ENCODE data around the gene NDUFC2. TPM values are rescaled to one million over a fixed set of nuclear protein-coding genes. Genes with fewer than 3 reads are reported as not detected.

Gene NDUFC2
- 216 and 218 TPM in 2 replicates for total RNA-seq (2021; fragmentation: NEBNext Ultra II Directional; extraction: Animal tissue kit (Norgen Biotek cat#: 25700))
- 356 and 477 TPM in 2 replicates for polyA plus RNA-seq (2011; rRNA removed)
- polyA plus RNA-seq (2011; cell fraction: cytosol; rRNA removed), result 212 TPM
- 149 TPM for polyA plus RNA-seq (2011; cell fraction: nucleus; rRNA removed)
- polyA plus RNA-seq (2012, experiment 1 of 2), result 170 to 347 TPM (median 216 TPM) in 4 replicates
- 178 TPM for polyA plus RNA-seq (2012, experiment 2 of 2)
- 337 TPM for polyA plus RNA-seq (2013, experiment 1 of 2)
- polyA plus RNA-seq (2013, experiment 2 of 2), result 332 TPM
- 17.2 and 27.2 TPM in 2 replicates for polyA minus RNA-seq (2011; rRNA and poly(A)+ RNA removed)
- 64.3 TPM for polyA minus RNA-seq (2011; cell fraction: cytosol; rRNA and poly(A)+ RNA removed)
- polyA minus RNA-seq (2011; cell fraction: nucleus; rRNA and poly(A)+ RNA removed), result 68.1 TPM
- long read RNA-seq, experiment 1, transcript NDUFC2-201 (3 exons, 2,518 nt), result major isoform, 210 of 217 reads
- long read RNA-seq, experiment 1, partial matches to known transcripts, result 2 of 217 reads
- long read RNA-seq, experiment 1, other reads (novel, unspliced or antisense), result 3 of 217 reads
- long read RNA-seq, experiment 2, transcript NDUFC2-201 (3 exons, 2,518 nt), result major isoform, 26 of 26 reads
- long read RNA-seq, experiment 2, partial matches to known transcripts, result 0 of 26 reads
- long read RNA-seq, experiment 2, other reads (novel, unspliced or antisense), result 0 of 26 reads

- Histone ChIP-seq H3K4ac (replicated peaks; ENCODE audit: insufficient read length, low read depth, low read length) (peak within 1 kb of the TSS; percentile 8), H2BK12ac (ENCODE audit: low read depth, low read length) (no peak within 1 kb of the TSS), H3K9ac (replicated peaks in 1 of 4; ENCODE audit: extremely low read depth in 1 of 4, low read depth in 3 of 4, low read length in 3 of 4) (peak within 1 kb of the TSS; percentile 70 to 91 (median 86)), H3K56ac (replicated peaks; ENCODE audit: insufficient read length, low read depth, low read length) (peak within 1 kb of the TSS; percentile 87), H3K79me2 (ENCODE audit: control insufficient read depth in 1 of 2, insufficient read depth in 2 of 2, low read length in 2 of 2) (peaks cover 20 to 47% of the 10 kb centered on the region in 2 experiments), H2BK20ac (ENCODE audit: low read length) (no peak within 1 kb of the TSS), H3K9me3 (ENCODE audit: insufficient read depth in 2 of 2, low read depth in 1 of 2, low read length in 1 of 2) (no peaks in the 10 kb centered on the region), H2BK120ac (replicated peaks; ENCODE audit: low read depth, low read length) (peak within 1 kb of the TSS; percentile 61), H2BK15ac (ENCODE audit: low read length) (0 out of 2 replicates have a peak within 1 kb of the TSS, but pooled peaks have one; percentile 16), H3K36me3 (ENCODE audit: control insufficient read depth in 2 of 4, insufficient read depth in 4 of 4, low read length in 3 of 4) (peaks cover 0 to 2% (median 0%) of the 10 kb centered on the region in 4 experiments; a peak in 3 of 8 replicates), H4K5ac (ENCODE audit: insufficient read length, low read depth, low read length) (peak within 1 kb of the TSS; percentile 54), H4K91ac (replicated peaks; ENCODE audit: insufficient read length, low read length) (peak within 1 kb of the TSS; percentile 47), H3K79me1 (ENCODE audit: low read depth, low read length) (peaks cover 23% of the 10 kb centered on the region), H3K14ac (ENCODE audit: insufficient read length) (no peak within 1 kb of the TSS), H2BK5ac (ENCODE audit: low read depth, low read length) (peak within 1 kb of the TSS; percentile 11), H3K4me2 (ENCODE audit: insufficient read depth in 1 of 2, low read depth in 2 of 2, low read length in 2 of 2) (peak within 1 kb of the TSS; percentile 70 to 99), H3K23me2 (ENCODE audit: low read depth, low read length) (peaks cover 5% of the 10 kb centered on the region; the same call in 1 of the 2 replicates), H3K4me1 (replicated peaks in 1 of 4; ENCODE audit: control insufficient read depth in 3 of 4, insufficient read depth in 4 of 4, low read length in 3 of 4) (peaks cover 0 to 9% (median 3%) of the 10 kb centered on the region in 4 experiments; a peak in 2 of 7 replicates), H2AFZ (ENCODE audit: low read length) (peak within 1 kb of the TSS; percentile 75), H4K20me1 (replicated peaks in 1 of 2; ENCODE audit: control insufficient read depth in 1 of 2, insufficient read depth in 2 of 2, low read length in 2 of 2) (peaks cover 3 to 11% of the 10 kb centered on the region in 2 experiments), H2AK5ac (ENCODE audit: low read depth, low read length) (no peak within 1 kb of the TSS; the same call in 1 of the 2 replicates), H4K8ac (ENCODE audit: extremely low read depth, insufficient read depth, low read length) (peak within 1 kb of the TSS; percentile 92), H3K27me3 (replicated peaks in 1 of 4; ENCODE audit: control insufficient read depth in 3 of 4, extremely low read depth in 1 of 4, insufficient read depth in 3 of 4, low read length in 3 of 4) (no peaks in the 10 kb centered on the region), H3K18ac (ENCODE audit: extremely low read depth, low read length) (peak within 1 kb of the TSS; percentile 97), H3K27ac (ENCODE audit: low read depth, low read length) (peak within 1 kb of the TSS; percentile 82), H3K23ac (ENCODE audit: insufficient read length) (no peak within 1 kb of the TSS), H3K4me3 (ENCODE audit: extremely low read depth in 1 of 4, insufficient read depth in 2 of 4, low read depth in 3 of 4, low read length in 4 of 4) (peak within 1 kb of the TSS; percentile 84 to 96 (median 92))
- CTCF ChIA-PET (ENCODE audit: partially characterized antibody), result interaction anchor here (0.7 to 2.1 kb wide), 5 partner anchors 10 to 53 kb away, joined by 3 to 5 read pairs (median 3); no protein-coding TSS in a partner anchor
- WGBS, 2 experiments (ENCODE audit: extremely low coverage in 1 of 2, insufficient coverage in 1 of 2, insufficient read length in 1 of 2, insufficient replicate concordance in 2 of 2, low coverage in 1 of 2, low lambda C conversion rate in 2 of 2, missing lambda C conversion rate in 1 of 2), result 2% methylated on average over 62 of the region's 68 CpGs; no CpG with 5 or more reads in 1 of the 2 experiments
- FAIRE-seq, result no peak
- DNase-seq (ENCODE audit: low read depth in 1 of 2, low spot score in 2 of 2), result peak; percentile 27 to 83
- POLR2A ChIA-PET (ENCODE audit: partially characterized antibody), result interaction anchor here (0.7 to 3.6 kb wide), 17 partner anchors 9 to 92 kb away, joined by 3 to 18 read pairs (median 4); partner anchors contain the start of gene ALG8
- peak; percentile 78; the same call in 1 of the 2 replicates for TF ChIP-seq KDM5A (IDR thresholded peaks at IDR 0.05; ENCODE audit: low read length)
- no peak for TF ChIP-seq NRF1 (IDR thresholded peaks at IDR 0.05; ENCODE audit: low read depth, low read length)
- TF ChIP-seq TBP (IDR thresholded peaks at IDR 0.05; ENCODE audit: low read depth, low read length), result peak; percentile 92
- TF ChIP-seq, protein P1, sequence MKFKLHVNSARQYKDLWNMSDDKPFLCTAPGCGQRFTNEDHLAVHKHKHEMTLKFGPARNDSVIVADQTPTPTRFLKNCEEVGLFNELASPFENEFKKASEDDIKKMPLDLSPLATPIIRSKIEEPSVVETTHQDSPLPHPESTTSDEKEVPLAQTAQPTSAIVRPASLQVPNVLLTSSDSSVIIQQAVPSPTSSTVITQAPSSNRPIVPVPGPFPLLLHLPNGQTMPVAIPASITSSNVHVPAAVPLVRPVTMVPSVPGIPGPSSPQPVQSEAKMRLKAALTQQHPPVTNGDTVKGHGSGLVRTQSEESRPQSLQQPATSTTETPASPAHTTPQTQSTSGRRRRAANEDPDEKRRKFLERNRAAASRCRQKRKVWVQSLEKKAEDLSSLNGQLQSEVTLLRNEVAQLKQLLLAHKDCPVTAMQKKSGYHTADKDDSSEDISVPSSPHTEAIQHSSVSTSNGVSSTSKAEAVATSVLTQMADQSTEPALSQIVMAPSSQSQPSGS (IDR thresholded peaks at IDR 0.05; ENCODE audit: low read length), result no peak; the same call in 1 of the 2 replicates
- TF ChIP-seq SP1 (IDR thresholded peaks at IDR 0.05; ENCODE audit: low read depth, low read length), result peak; percentile 51
- TF ChIP-seq TCF12 (IDR thresholded peaks at IDR 0.05; ENCODE audit: low read depth, low read length), result 0 out of 2 replicates have a peak, but pooled peaks have one; percentile 41
Observed at GRCh38 chr11:78079232-78080083, at the start of gene NDUFC2. TSS of gene NDUFC2 (minus strand) at chr11:78079862. CDS start at chr11:78079744, 118 bp downstream.

All from H1 (cell line).